Mesodermal cell (in vitro differentiated cells): ENCODE measurements around the gene MX2.

Experiments used
- H3K27ac ChIP-seq: 2 replicates; pipeline ENCODE4 v1.7.0; 2013; ENCODE audit warnings: mild to moderate bottlenecking, low read depth, low read length, moderate library complexity; ENCODE audit not compliant: severe bottlenecking
- H3K36me3 ChIP-seq: 2 replicates; pipeline ENCODE4 v1.7.1; 2013; ENCODE audit warnings: mild to moderate bottlenecking, low read length, moderate library complexity; ENCODE audit not compliant: control insufficient read depth, insufficient read depth
- H3K4me1 ChIP-seq: one replicate; pipeline ENCODE4 v1.7.1; 2013; ENCODE audit warnings: mild to moderate bottlenecking, low read length; ENCODE audit not compliant: insufficient read depth, control insufficient read depth, poor library complexity, severe bottlenecking
- H3K4me3 ChIP-seq: 2 replicates; pipeline ENCODE4 v1.7.0; 2013; ENCODE audit warnings: low read length, control low read depth, mild to moderate bottlenecking; ENCODE audit not compliant: insufficient read depth, poor library complexity, severe bottlenecking; ENCODE audit errors: extremely low read depth
- H3K9me3 ChIP-seq: 2 replicates; pipeline ENCODE4 v1.7.1; 2013; ENCODE audit warnings: mild to moderate bottlenecking, low read length, moderate library complexity; ENCODE audit not compliant: control insufficient read depth
- WGBS, 2 experiments: methylation state at CpG; one replicate each; pipeline ENCODE4 v1.1.5; 2013; ENCODE audit warnings: missing lambda C conversion rate in 2 of 2; ENCODE audit not compliant: insufficient coverage in 2 of 2; 5-methylcytosine and 5-hydroxymethylcytosine counted together

Gene MX2

GRCh38 chr21:41429305-41429704 lies 67.5 kb downstream of the MX2 start:
- Histone ChIP-seq H3K4me3 (no peak overlapping the region), H3K9me3 (no peaks in the 10 kb centered on the region), H3K4me1 (no peaks in the 10 kb centered on the region), H3K27ac (no peak overlapping the region), H3K36me3 (no peaks in the 10 kb centered on the region)
- WGBS, 2 experiments, result 92 to 100% methylated on average over 2 of the region's 3 CpGs

- no peaks in the 10 kb centered on the region for H3K9me3 ChIP-seq
- no peaks in the 10 kb centered on the region for H3K36me3 ChIP-seq
- 90 to 91% methylated on average over 3 to 5 of the region's 9 CpGs for WGBS, 2 experiments
- H3K4me3 ChIP-seq, result no peak overlapping the region
- H3K4me1 ChIP-seq, result no peaks in the 10 kb centered on the region
- no peak overlapping the region for H3K27ac ChIP-seq
Observed at GRCh38 chr21:41429925-41430491, 68.2 kb downstream of the MX2 start.

GRCh38 chr21:41431788-41432548 lies 70.1 kb downstream of the MX2 start:
- H3K27ac ChIP-seq, result no peak overlapping the region
- H3K4me3 ChIP-seq, result no peak overlapping the region
- no peaks in the 10 kb centered on the region for H3K4me1 ChIP-seq
- no peaks in the 10 kb centered on the region for H3K36me3 ChIP-seq
- no peaks in the 10 kb centered on the region for H3K9me3 ChIP-seq
- 80 to 83% methylated on average over 14 of the region's 16 CpGs for WGBS, 2 experiments

GRCh38 chr21:41432562-41433460 lies 71.0 kb downstream of the MX2 start:
- H3K4me1 ChIP-seq, result no peaks in the 10 kb centered on the region
- 78% methylated on average over 3 to 5 of the region's 10 CpGs for WGBS, 2 experiments
- H3K9me3 ChIP-seq, result no peaks in the 10 kb centered on the region
- no peak overlapping the region for H3K27ac ChIP-seq
- no peaks in the 10 kb centered on the region for H3K36me3 ChIP-seq
- H3K4me3 ChIP-seq, result no peak overlapping the region

- no peaks in the 10 kb centered on the region for H3K36me3 ChIP-seq
- no peaks in the 10 kb centered on the region for H3K4me1 ChIP-seq
- H3K9me3 ChIP-seq, result no peaks in the 10 kb centered on the region
- no peak overlapping the region for H3K27ac ChIP-seq
- no peak overlapping the region for H3K4me3 ChIP-seq
- 83 to 100% methylated on average over 1 of the region's 2 CpGs for WGBS, 2 experiments
Observed at GRCh38 chr21:41433566-41433965, 71.7 kb downstream of the MX2 start.

GRCh38 chr21:41435706-41436105 lies 73.9 kb downstream of the MX2 start:
- WGBS, 2 experiments, result 91 to 96% methylated on average over 10 to 11 of the region's 11 CpGs
- Histone ChIP-seq H3K9me3 (no peaks in the 10 kb centered on the region), H3K4me1 (no peaks in the 10 kb centered on the region), H3K36me3 (no peaks in the 10 kb centered on the region), H3K27ac (no peak overlapping the region), H3K4me3 (no peak overlapping the region)

GRCh38 chr21:41437729-41438128 lies 75.9 kb downstream of the MX2 start:
- H3K36me3 ChIP-seq, result no peaks in the 10 kb centered on the region
- no peaks in the 10 kb centered on the region for H3K9me3 ChIP-seq
- H3K4me3 ChIP-seq, result no peak overlapping the region
- no peaks in the 10 kb centered on the region for H3K4me1 ChIP-seq
- H3K27ac ChIP-seq, result no peak overlapping the region
- 75 to 79% methylated on average over 1 to 2 of the region's 2 CpGs for WGBS, 2 experiments

- Histone ChIP-seq H3K9me3 (no peaks in the 10 kb centered on the region), H3K4me3 (no peak overlapping the region), H3K27ac (no peak overlapping the region), H3K4me1 (no peaks in the 10 kb centered on the region), H3K36me3 (no peaks in the 10 kb centered on the region)
- WGBS, 2 experiments, result 93 to 96% methylated on average over 11 to 12 of the region's 13 CpGs
Observed at GRCh38 chr21:41438425-41439113, 76.7 kb downstream of the MX2 start.

GRCh38 chr21:41439248-41439647 lies 77.4 kb downstream of the MX2 start:
- no peaks in the 10 kb centered on the region for H3K9me3 ChIP-seq
- no peaks in the 10 kb centered on the region for H3K36me3 ChIP-seq
- H3K27ac ChIP-seq, result no peak overlapping the region
- no peak overlapping the region for H3K4me3 ChIP-seq
- no peaks in the 10 kb centered on the region for H3K4me1 ChIP-seq
- 85 to 93% methylated on average over 3 of the region's 4 CpGs for WGBS, 2 experiments

- Histone ChIP-seq H3K27ac (no peak overlapping the region), H3K9me3 (no peaks in the 10 kb centered on the region), H3K4me3 (no peak overlapping the region), H3K36me3 (no peaks in the 10 kb centered on the region), H3K4me1 (no peaks in the 10 kb centered on the region)
- 80 to 94% methylated on average over 13 to 14 of the region's 14 CpGs for WGBS, 2 experiments
Observed at GRCh38 chr21:41441546-41441945, 79.7 kb downstream of the MX2 start.
